Body of pancreas (tissue), 4 donors: Measurements from ENCODE around the gene CRYGN. TPM values are rescaled to one million over a fixed set of nuclear protein-coding genes. Genes with fewer than 3 reads are reported as not detected.

Experiments
- ATAC-seq: fragments of 150-250 bp; one replicate; pipeline ENCODE4 v1.9.1; 2016
- DNase-seq, 4 donors: peaks; one replicate each; pipeline ENCODE4 v3.0.0-alpha.2; 2019
- H3K27ac ChIP-seq, 4 donors: fragments of 200-600 bp; sonication (generic); 1 replicate in 3 of 4; 2 replicates in 1 of 4; pipeline versions ENCODE4 v1.5.1 to v1.6.1; 2016 to 2019; ENCODE audit warnings: mild to moderate bottlenecking in 1 of 4, mixed read lengths in 1 of 4, moderate library complexity in 1 of 4
- H3K27me3 ChIP-seq, 2 donors: fragments of 200-600 bp; sonication (generic); one replicate each; pipeline ENCODE4 v1.6.0; 2016; ENCODE audit warnings: mild to moderate bottlenecking in 1 of 2
- H3K36me3 ChIP-seq, 2 donors: fragments of 200-600 bp; sonication (generic); replicated peaks in 1 of 2; 2 replicates each; pipeline ENCODE4 v1.5.1; 2016; ENCODE audit warnings: low read depth in 2 of 2; ENCODE audit not compliant: insufficient read depth in 1 of 2
- H3K4me1 ChIP-seq: fragments of 200-600 bp; sonication (generic); one replicate; pipeline ENCODE4 v1.6.0; 2016
- H3K4me3 ChIP-seq, 2 donors: fragments of 200-600 bp; sonication (generic); 1 replicate in 1 of 2; 2 replicates in 1 of 2; pipeline ENCODE4 v1.5.1; 2016 to 2019
- H3K9me3 ChIP-seq, 3 donors: fragments of 200-600 bp; sonication (generic); 1 replicate in 2 of 3; 2 replicates in 1 of 3; pipeline ENCODE4 v1.5.1; 2016
- POLR2A ChIP-seq, 3 donors: fragments of 450-650 bp; IDR thresholded peaks; one replicate each; pipeline ENCODE4 v1.6.1; 2016; ENCODE audit warnings: antibody characterized with exemption in 3 of 3, mild to moderate bottlenecking in 2 of 3
- WGBS, 2 donors: methylation state at CpG; one replicate each; pipeline ENCODE4 v1.1.5; 2017; 5-methylcytosine and 5-hydroxymethylcytosine counted together
- intact Hi-C: fragments of 100-400 bp; cut with DNase I; formaldehyde crosslinking; loops from one replicate; pipeline ENCODE4 v1.15.1; 2023
- total RNA-seq, 2 donors: library from RNA; depleted of rRNA; stranded (reverse); fragments of >200 nt; gene quantifications; one replicate each; pipeline ENCODE4 v1.1.0, GENCODE V29; 2016
- TF ChIP-seq, protein P1 (sequence below), 7 experiments: fragments of 450-650 bp in 4 of 7; fragments of 200-600 bp in 3 of 7; sonication (generic) in 3 of 7; IDR thresholded peaks; one replicate each; pipeline ENCODE4 v1.5.1; 2016 to 2019; ENCODE audit warnings: antibody characterized with exemption in 7 of 7

The CRYGN gene
- total RNA-seq, 2 donors from 2014 or later, result not detected

DNA sequence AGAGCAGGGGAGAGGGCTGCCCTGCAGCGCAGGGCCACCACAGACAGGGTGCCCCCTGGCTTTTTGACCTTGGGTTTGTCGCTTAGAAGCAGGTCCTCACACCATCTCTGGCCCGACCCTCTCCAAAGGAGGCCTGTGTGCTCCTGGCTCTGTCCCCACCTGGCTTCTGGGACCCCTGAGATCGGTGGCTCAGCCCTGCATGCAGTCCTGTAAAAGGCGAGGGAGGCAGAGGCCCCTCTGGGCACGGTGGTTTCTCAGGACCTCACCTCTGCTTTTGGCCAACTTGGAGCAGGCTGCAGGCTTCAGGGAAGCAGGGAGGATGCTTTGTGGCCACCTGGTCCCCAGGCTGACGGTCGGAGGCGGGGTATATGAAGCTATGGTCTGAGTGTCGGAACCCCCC, 51.5 kb downstream of the CRYGN start:
- Histone ChIP-seq H3K4me1 (peaks cover 7% of the 10 kb centered on the region), H3K27me3 (no peaks in the 10 kb centered on the region), H3K4me3 (no peak overlapping the region), H3K36me3 (no peaks in the 10 kb centered on the region), H3K27ac (no peak overlapping the region), H3K9me3 (no peaks in the 10 kb centered on the region)
- ATAC-seq (no peak), DNase-seq (no peak)
- no peak for TF ChIP-seq POLR2A (IDR thresholded peaks at IDR 0.05)
- TF ChIP-seq, protein P1, sequence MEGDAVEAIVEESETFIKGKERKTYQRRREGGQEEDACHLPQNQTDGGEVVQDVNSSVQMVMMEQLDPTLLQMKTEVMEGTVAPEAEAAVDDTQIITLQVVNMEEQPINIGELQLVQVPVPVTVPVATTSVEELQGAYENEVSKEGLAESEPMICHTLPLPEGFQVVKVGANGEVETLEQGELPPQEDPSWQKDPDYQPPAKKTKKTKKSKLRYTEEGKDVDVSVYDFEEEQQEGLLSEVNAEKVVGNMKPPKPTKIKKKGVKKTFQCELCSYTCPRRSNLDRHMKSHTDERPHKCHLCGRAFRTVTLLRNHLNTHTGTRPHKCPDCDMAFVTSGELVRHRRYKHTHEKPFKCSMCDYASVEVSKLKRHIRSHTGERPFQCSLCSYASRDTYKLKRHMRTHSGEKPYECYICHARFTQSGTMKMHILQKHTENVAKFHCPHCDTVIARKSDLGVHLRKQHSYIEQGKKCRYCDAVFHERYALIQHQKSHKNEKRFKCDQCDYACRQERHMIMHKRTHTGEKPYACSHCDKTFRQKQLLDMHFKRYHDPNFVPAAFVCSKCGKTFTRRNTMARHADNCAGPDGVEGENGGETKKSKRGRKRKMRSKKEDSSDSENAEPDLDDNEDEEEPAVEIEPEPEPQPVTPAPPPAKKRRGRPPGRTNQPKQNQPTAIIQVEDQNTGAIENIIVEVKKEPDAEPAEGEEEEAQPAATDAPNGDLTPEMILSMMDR (IDR thresholded peaks at IDR 0.05), result no peak
- WGBS, 2 donors, result 87 to 91% methylated on average over 3 to 10 of the region's 10 CpGs
- intact Hi-C loops, result no loop called here

GRCh38 chr7:151388007-151388297, 52.0 kb downstream of the CRYGN start:
- 89 to 94% methylated on average over 8 of the region's 8 CpGs for WGBS, 2 donors
- H3K27me3 ChIP-seq, result no peaks in the 10 kb centered on the region
- intact Hi-C loops, result no loop called here

DNA sequence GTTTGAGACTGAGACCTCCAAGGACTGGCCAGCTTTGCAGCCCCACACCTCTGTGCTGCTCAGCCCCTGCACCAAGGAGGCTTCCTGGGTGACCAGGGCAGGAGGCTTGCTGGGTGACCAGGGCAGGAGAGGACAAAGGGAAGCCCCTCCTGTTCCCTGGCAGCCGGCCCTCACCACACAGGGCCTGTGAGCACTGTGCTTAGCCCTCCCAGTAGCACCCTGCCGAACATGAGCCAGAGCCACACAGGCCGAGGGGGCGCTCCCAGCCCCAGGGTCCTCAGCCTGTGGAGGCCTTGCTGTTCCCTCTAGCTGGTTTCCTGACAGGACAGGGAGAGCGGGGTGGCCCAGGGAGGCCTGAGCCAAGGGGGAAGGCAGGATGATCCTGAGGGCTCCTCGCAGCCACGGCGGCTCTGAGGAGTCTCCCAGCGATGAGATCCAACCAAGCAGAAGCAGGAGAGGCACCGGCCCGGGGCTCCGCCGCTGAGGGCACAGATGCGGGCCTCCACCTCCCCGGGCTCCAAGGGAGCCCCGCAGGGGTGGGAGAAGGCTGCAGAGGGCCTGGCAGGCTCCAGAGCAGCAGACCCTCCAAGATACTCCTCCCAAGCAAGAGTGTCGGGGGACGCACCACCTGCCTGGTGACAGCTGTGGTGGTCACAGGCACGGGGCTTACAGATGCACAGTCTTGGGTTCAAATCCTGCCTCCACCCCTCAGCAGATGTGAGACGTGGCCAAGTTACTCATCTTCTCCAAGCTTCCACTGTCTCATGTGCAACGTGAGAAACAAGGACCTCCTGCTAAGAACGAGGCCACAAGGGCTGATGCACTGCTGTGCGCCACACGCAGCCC, 52.6 kb downstream of the CRYGN start:
- Histone ChIP-seq H3K36me3 (no peaks in the 10 kb centered on the region), H3K27ac (no peak overlapping the region), H3K9me3 (no peaks in the 10 kb centered on the region), H3K4me3 (no peak overlapping the region), H3K27me3 (no peaks in the 10 kb centered on the region), H3K4me1 (peaks cover 7% of the 10 kb centered on the region)
- 80 to 89% methylated on average over 7 to 24 of the region's 24 CpGs for WGBS, 2 donors
- ATAC-seq (no peak), DNase-seq (peak in 1 of 4 donors; percentile 7)
- intact Hi-C loops, result no loop called here
- TF ChIP-seq POLR2A (IDR thresholded peaks at IDR 0.05), result no peak
- TF ChIP-seq, protein P1 (IDR thresholded peaks at IDR 0.05), result no peak

More at GRCh38 chr7:151388007-151388297, 52.0 kb downstream of the CRYGN start:
- H3K9me3 ChIP-seq, result no peaks in the 10 kb centered on the region
- DNase-seq (no peak), ATAC-seq (no peak)
- no peak overlapping the region for H3K27ac ChIP-seq
- TF ChIP-seq, protein P1 (IDR thresholded peaks at IDR 0.05), result no peak
- no peak for TF ChIP-seq POLR2A (IDR thresholded peaks at IDR 0.05)
- no peak overlapping the region for H3K4me3 ChIP-seq
- peaks cover 7% of the 10 kb centered on the region for H3K4me1 ChIP-seq
- no peaks in the 10 kb centered on the region for H3K36me3 ChIP-seq

- intact Hi-C loops, result no loop called here
- no peak overlapping the region for H3K27ac ChIP-seq
- no peak overlapping the region for H3K4me3 ChIP-seq
- H3K27me3 ChIP-seq, result no peaks in the 10 kb centered on the region
- no peak for TF ChIP-seq POLR2A (IDR thresholded peaks at IDR 0.05)
- TF ChIP-seq, protein P1 (IDR thresholded peaks at IDR 0.05), result no peak
- ATAC-seq (peak; percentile 58), DNase-seq (peak; percentile 39 to 67 (median 48))
- H3K4me1 ChIP-seq, result peaks cover 13% of the 10 kb centered on the region
- H3K9me3 ChIP-seq, result no peaks in the 10 kb centered on the region
- WGBS, 2 donors, result 52 to 61% methylated on average over 11 to 16 of the region's 16 CpGs
- no peaks in the 10 kb centered on the region for H3K36me3 ChIP-seq
These were observed 53.4 kb downstream of the CRYGN start for GRCh38 chr7:151386301-151387160.
